ENCODE measurements around the gene GLYATL1. TPM values are rescaled to one million over a fixed set of nuclear protein-coding genes. Genes with fewer than 3 reads are reported as not detected.

GLYATL1 gene
- total and polyA plus RNA-seq, 2 experiments from 2014 or later, result 6.9 to 34.1 TPM

- 34% methylated on average over 36 of the region's 36 CpGs for WGBS (ENCODE audit: low lambda C conversion rate, missing lambda C conversion rate)
Measured at GRCh38 chr11:58900479-58901420, 38.5 kb upstream of the GLYATL1 start.

GRCh38 chr11:58902881-58903280, 36.4 kb upstream of the GLYATL1 start:
- H4K20me1 ChIP-seq (ENCODE audit: insufficient read depth, poor library complexity, severe bottlenecking), result no peaks in the 10 kb centered on the region
- no peak overlapping the region for H3K4me3 ChIP-seq
- no peaks in the 10 kb centered on the region for H3K36me3 ChIP-seq (replicated peaks; ENCODE audit: insufficient read depth, low read depth)
- no peak overlapping the region for H3K4me2 ChIP-seq
- no peak overlapping the region for H2AFZ ChIP-seq
- TF ChIP-seq EZH2phosphoT487 (IDR thresholded peaks at IDR 0.05; ENCODE audit: low read depth, severe bottlenecking, unreplicated experiment), result no peak
- TF ChIP-seq, protein P1, sequence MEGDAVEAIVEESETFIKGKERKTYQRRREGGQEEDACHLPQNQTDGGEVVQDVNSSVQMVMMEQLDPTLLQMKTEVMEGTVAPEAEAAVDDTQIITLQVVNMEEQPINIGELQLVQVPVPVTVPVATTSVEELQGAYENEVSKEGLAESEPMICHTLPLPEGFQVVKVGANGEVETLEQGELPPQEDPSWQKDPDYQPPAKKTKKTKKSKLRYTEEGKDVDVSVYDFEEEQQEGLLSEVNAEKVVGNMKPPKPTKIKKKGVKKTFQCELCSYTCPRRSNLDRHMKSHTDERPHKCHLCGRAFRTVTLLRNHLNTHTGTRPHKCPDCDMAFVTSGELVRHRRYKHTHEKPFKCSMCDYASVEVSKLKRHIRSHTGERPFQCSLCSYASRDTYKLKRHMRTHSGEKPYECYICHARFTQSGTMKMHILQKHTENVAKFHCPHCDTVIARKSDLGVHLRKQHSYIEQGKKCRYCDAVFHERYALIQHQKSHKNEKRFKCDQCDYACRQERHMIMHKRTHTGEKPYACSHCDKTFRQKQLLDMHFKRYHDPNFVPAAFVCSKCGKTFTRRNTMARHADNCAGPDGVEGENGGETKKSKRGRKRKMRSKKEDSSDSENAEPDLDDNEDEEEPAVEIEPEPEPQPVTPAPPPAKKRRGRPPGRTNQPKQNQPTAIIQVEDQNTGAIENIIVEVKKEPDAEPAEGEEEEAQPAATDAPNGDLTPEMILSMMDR (IDR thresholded peaks at IDR 0.05; ENCODE audit: poor library complexity), result no peak
- TF ChIP-seq EZH2 (IDR thresholded peaks at IDR 0.05; ENCODE audit: borderline replicate concordance), result no peak
- no peak for DNase-seq (ENCODE audit: low spot score)
- WGBS (ENCODE audit: low lambda C conversion rate, missing lambda C conversion rate), result 89% methylated on average over 1 of the region's 1 CpG
- H3K79me2 ChIP-seq, result peaks cover 2% of the 10 kb centered on the region
- H3K4me1 ChIP-seq (ENCODE audit: insufficient read depth), result peaks cover 5% of the 10 kb centered on the region
- no peaks in the 10 kb centered on the region for H3K9me3 ChIP-seq (ENCODE audit: low read depth)
- no peaks in the 10 kb centered on the region for H3K27me3 ChIP-seq
- no peaks in the 10 kb centered on the region for H3K9me2 ChIP-seq (replicated peaks; ENCODE audit: insufficient read depth)
- H3K27ac ChIP-seq, result no peak overlapping the region

More at GRCh38 chr11:58900479-58901420, 38.5 kb upstream of the GLYATL1 start:
- Histone ChIP-seq H3K36me3 (replicated peaks; ENCODE audit: insufficient read depth, low read depth) (no peaks in the 10 kb centered on the region), H3K4me1 (ENCODE audit: insufficient read depth) (peaks cover 5% of the 10 kb centered on the region), H3K9me3 (ENCODE audit: low read depth) (no peaks in the 10 kb centered on the region), H3K4me3 (no peak overlapping the region), H3K27me3 (no peaks in the 10 kb centered on the region), H4K20me1 (ENCODE audit: insufficient read depth, poor library complexity, severe bottlenecking) (no peaks in the 10 kb centered on the region), H3K9me2 (replicated peaks; ENCODE audit: insufficient read depth) (no peaks in the 10 kb centered on the region), H2AFZ (peak overlapping the region; percentile 4), H3K79me2 (peaks cover 2% of the 10 kb centered on the region), H3K27ac (no peak overlapping the region), H3K4me2 (peak overlapping the region; percentile 66)
- TF ChIP-seq, protein P1 (IDR thresholded peaks at IDR 0.05; ENCODE audit: poor library complexity), result peak; percentile 68
- TF ChIP-seq EZH2 (IDR thresholded peaks at IDR 0.05; ENCODE audit: borderline replicate concordance), result no peak
- peak; percentile 87 for DNase-seq (ENCODE audit: low spot score)

DNA sequence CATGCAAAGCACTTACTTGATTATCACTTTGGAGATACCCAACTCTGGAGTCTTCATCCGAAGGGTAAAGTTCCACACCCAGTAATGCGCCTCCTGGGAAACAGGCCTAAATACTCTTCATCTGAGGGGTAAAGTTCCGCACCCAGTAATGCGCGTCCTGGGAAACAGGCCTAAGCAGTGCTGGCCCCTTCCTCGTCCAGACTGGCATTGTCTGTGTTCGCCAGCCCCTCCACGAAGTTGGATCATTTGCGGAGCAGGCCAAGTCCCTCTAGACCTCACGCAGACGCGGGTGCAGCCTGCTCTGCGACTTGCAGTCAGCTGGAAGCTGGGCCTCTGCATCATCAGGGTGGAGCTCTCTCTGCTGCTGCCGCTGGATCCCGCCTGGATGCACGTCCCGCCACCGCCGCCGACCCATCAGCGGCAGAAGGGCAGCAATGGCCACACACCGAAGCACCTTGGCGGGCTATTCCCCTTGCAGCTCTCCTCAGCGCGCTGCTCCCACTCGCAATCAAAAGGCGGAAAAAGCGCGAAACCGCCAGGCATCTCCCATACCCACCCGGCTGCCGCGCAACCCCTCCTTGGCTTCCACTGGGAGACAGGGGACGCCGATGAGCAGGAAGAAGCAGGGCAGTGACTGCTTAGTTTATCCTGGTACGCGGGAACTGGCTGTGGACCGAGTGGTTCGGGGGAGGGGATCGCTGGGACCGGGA, 34.1 kb upstream of the GLYATL1 start:
- Histone ChIP-seq H3K4me3 (peak overlapping the region; percentile 76), H3K27me3 (no peaks in the 10 kb centered on the region)

More for the DNA sequence above, 34.1 kb upstream of the GLYATL1 start:
- peak overlapping the region; percentile 92 for H3K4me2 ChIP-seq
- H4K20me1 ChIP-seq (ENCODE audit: insufficient read depth, poor library complexity, severe bottlenecking), result no peaks in the 10 kb centered on the region
- peak; percentile 64 for DNase-seq (ENCODE audit: low spot score)
- peaks cover 5% of the 10 kb centered on the region for H3K4me1 ChIP-seq (ENCODE audit: insufficient read depth)
- peaks cover 2% of the 10 kb centered on the region for H3K79me2 ChIP-seq
- 5% methylated on average over 40 of the region's 41 CpGs for WGBS (ENCODE audit: low lambda C conversion rate, missing lambda C conversion rate)
- TF ChIP-seq EZH2 (IDR thresholded peaks at IDR 0.05; ENCODE audit: borderline replicate concordance) (no peak), EZH2phosphoT487 (IDR thresholded peaks at IDR 0.05; ENCODE audit: low read depth, severe bottlenecking, unreplicated experiment) (no peak)
- TF ChIP-seq, protein P1 (IDR thresholded peaks at IDR 0.05; ENCODE audit: poor library complexity), result peak; percentile 23
- no peaks in the 10 kb centered on the region for H3K9me3 ChIP-seq (ENCODE audit: low read depth)
- H2AFZ ChIP-seq, result peak overlapping the region; percentile 89
- peak overlapping the region; percentile 70 for H3K27ac ChIP-seq
- no peaks in the 10 kb centered on the region for H3K36me3 ChIP-seq (replicated peaks; ENCODE audit: insufficient read depth, low read depth)
- H3K9me2 ChIP-seq (replicated peaks; ENCODE audit: insufficient read depth), result no peaks in the 10 kb centered on the region
